HG03103 (cell line): ENCODE measurements around the gene EXOC4.

Source experiments
- ATAC-seq: cut with Tn5 transposase; IDR thresholded peaks from one replicate; pipeline ENCODE4 v1.9.1; 2021; ENCODE audit warnings: low read depth; ENCODE audit not compliant: unreplicated experiment

Gene EXOC4

DNA sequence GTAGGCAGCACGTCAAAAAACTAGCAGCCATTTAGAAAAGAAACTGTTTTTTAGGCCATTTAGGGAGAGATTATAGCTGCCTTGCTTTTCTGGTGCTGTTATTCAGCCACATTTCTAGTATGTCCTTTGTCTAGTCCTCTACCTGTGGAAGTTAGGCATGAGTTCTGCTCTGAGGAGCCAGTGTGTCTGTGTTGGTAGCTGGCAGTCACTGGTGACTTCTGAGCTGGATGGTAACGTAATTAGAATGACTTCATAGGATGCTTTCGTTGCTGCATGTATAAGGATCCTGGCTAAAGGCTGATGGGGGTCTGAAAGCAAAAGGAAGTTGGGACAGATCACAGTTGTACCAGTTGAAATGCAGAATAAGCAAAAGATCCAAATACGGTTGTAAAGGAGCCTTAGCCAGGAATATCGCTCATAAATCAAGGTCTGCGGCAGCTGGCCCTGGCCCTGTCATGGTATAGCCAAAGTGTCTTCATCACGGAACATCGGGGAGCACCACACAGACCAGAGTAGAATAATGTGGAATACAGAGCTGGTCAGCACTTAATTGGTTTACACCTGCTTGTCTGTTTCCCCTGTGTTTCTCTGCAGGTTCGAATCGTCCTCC, 226.7 kb downstream of the EXOC4 start:
- no peak for ATAC-seq

DNA sequence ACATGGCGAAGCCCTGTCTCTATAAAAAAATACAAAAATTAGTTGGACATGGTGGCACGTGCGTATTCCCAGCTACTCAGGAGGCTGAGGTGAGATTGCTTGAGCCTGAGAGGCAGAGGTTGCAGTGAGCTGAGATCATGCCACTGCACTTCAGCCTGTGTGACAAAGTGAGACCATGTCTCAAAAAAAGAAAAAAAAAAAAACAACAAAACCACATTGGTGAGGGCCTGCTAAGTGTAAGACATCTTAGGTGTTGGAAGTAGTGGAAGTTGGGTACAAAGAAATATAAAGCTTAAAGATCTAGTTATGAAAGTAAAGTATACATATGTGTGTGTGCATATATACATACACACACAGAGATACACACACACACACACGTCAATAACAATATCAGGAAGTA, 228.0 kb downstream of the EXOC4 start:
- ATAC-seq: no peak

DNA sequence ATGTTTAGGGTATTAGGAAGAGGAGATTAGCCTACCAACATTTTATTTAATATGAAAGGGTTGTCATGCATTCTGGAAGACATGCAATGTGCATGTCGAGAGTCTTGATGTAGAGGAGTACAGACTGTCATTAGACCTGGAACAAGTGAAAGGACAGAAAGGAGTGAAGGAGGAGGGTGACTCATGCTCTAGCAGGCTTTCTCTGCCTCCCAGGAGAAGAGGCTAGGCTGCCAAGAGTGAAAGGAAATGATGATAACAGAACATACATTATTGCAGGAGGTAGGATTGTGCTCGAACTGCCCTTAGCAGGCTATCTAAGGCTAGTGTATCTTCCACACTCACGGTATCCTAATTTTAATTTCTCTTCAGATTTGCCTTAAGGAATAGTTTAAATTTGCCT, 228.8 kb downstream of the EXOC4 start:
- ATAC-seq: no peak

DNA sequence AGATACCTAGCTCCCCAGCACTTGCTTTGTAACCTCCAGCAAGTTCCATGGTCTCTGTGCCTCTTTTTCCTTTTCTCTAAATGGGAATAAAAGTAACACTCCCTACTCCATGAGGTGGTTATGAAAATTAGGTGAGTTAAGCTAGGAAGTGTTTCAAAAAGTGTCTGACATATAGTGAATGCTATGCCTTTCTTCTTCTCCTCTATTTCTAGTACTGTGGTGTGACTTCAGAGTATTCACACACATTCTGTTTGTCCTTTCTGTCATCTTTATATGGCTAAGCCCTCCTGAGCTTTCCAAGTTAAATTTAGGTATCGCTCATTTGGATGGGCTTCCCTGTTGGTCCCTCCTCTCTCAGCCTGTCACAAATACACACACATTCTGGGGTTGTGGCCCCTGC, 229.7 kb downstream of the EXOC4 start:
- no peak for ATAC-seq

DNA sequence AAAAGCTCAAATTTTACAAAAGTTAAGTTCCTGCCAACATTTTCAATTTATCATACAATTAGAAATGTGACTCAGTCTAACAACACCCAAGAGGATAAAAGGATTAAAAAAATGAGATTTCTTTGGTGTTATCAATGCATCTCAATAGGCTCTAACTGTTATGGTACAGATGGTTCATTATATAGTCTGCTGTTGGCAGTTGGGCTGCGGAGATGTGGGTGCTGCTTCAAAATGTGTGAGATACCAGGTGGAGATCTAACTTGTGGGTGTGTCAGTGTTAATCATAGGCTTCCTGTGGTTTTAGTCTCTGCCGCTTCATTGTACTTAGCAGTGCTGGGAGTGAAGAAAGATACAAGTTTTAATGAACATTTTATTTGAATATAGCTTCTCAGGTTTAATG, 231.2 kb downstream of the EXOC4 start:
- ATAC-seq: no peak

DNA sequence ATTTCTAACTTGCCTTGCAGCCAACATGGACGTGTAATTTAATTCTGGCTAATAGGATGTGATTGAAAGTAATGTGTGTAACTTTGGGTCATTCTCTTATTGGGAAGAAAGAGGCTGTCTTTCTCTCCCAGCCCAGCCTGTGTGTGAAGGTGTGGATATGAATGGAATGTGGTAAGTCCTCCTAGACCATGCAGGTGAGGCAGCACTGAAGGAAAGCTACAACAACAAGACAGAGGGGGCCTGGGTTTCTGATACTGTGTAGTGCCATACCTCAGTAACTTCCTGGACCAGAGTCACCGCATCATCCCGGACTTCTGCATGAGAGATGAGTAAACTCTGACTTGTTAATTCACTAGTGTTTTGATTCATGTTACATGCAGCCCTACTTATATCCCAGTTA, 237.0 kb downstream of the EXOC4 start:
- no peak for ATAC-seq

DNA sequence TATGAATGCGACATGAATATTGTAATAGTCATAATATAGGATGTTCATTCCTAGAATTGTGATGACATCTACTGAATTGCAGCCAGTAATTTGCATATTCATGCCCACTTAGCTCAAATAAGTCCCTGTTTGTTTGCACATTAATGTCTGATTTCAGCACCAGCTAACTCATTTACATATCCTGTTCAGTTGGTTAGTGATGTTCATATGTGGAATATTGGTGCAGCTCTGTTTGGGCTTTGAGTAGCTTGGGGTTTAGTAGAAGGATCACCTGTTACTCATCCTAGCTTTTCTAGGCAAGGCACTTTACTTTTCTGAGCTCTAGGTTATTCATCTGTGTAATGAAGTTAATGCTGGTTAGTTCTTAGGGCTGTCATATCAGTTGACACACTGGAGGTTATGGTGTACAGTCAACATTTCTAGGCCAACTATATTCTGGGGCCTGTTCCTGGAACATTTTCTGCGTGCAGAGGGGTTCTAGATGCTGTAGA, 238.4 kb downstream of the EXOC4 start:
- no peak for ATAC-seq

DNA sequence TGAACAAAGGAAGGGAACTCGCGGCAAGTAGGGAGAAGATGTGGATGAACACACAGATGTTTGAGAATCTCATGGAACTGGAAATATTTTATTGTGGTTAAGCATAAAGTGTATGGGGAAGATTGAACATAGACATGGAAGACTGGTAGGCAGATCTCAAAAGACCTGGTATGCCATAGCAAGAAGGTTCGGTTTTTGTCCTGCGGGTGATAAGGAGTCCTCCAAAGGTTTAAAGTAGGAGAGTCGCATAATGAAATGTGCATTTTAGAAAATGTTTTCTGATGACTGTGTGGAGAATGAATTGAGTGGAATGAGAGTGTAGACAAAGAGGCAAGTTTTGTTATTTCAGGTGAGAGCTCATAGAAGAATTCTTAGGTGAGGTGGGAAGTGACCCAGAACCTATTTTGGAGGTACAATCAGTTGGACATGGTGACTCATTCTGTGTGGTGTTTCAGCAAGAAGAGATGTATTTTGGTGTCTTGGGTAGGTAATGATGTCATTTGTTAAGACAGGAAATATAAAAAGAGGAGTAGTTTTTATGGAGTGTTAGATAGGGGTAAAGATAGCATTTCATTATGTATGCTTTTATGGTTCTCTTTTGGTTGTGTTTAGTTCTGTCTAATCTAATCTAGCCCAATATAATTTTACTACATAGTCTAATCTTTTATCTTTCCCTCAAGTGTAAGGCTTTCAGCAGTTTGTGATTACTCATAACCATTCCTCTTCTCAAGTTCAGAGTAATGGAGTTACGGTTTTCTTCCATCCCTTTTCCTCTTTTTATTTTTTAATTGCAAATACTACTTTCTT, 239.2 kb downstream of the EXOC4 start:
- ATAC-seq: no peak

DNA sequence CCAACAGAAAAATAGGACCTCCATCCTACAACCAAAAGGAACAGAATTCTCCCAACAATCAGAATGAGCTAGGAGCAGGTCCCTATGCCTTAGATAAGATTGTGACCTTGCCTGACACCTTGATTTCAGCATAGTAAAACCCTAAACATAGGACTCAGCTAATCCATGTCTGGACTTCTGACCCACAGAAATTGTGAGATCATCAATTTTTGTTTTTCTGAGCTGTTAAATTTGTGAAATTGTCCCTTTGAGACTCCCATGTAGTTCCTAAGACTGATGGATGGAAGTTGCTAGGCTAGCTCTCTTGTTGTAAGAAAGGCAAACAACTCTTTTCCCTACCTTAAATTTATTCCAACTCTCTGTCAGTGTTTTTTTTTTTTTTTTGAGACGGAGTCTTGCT, 244.2 kb downstream of the EXOC4 start:
- ATAC-seq: no peak

DNA sequence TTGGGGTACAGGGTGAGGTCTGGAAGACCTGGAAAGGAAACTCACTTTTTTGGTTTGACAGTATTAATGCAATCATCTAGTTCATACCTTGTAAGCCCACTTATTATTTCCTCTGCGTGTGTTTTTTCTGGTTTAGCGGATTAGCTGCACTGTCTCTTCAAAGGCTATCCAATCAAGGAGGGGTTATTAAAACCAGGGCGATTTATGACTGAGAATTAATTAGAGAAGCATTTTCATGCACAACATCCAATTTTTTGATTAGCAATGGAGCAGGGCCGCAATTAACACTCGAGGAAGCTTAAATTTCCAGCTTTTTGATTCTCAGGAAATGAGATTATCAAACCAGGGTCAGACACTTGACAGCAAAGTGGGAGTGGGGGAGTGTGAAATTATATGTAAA, 248.9 kb downstream of the EXOC4 start:
- ATAC-seq: no peak

DNA sequence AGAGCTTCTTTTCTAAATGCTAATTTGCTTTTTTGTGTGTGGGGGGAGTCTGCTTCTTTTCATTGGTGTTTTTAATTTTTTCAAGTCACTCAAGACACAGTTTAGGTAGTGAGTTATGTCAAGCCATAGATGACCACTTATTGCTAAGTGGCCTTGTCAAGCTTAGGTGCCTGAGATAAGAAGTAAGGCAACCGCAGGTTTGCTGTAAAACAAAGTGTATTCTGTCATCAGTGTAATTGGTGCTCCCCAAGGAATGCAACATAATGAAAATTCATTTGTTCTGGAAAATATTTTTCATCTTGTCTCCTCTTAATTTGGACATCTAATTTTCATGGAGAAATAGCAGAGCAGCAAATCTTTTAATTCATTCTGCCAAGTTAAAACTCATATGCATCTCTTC, 249.6 kb downstream of the EXOC4 start:
- ATAC-seq: no peak

DNA sequence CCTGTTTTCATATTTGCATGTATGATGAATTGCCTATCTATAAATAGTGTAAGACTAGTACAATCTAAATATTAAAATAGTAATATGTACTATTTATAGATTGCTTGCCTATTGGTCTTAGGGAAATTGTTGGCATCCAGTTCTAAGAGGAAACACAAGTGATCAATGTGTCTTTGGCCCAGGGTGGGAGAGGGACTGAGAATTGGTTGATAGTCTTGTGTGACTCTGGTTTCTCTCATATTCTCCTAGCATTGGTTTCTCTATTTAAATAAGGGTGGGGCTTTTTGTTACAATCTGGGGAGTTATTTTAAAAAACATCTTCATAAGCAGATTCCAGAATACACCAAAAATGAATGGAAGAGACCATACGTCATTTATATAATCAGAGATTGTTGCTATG, 250.1 kb downstream of the EXOC4 start:
- ATAC-seq: no peak

DNA sequence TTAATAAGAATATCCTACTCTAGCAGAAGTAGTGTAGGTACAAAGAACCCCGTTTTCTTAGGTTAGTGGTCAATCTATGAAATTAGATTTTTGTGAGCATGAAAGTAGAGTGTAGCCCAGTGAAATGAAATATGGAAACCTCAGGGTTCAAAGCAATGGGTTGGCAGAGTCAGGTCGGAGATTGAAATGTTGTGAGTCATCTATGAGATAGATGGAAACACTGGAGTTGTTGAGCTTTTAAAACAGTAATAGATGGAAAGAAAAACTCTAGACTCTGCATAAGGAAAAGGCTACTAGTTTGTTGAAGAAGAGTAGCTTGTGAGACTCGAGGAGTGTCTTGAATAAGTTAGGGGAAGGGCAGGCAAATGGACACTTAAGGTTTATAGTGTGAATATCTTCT, 251.9 kb downstream of the EXOC4 start:
- ATAC-seq: no peak

DNA sequence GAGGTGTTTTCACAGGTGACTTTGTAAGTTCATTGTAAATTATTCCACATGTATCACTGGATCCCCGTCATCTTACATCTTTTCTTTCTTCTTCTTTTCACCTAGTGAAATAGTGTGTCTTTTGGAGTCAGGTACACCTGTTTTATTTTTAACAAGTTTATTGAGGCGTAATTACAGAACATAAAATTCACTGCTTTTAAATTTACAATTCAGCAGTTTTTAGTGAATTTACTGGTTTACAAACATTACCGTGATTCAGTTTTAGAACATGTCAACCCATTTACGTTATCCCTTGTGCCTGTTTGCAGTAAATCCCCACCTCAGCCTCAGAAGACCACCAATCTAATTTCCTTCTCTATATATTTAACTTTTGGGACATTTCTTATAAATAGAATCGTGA, 256.9 kb downstream of the EXOC4 start:
- no peak for ATAC-seq

DNA sequence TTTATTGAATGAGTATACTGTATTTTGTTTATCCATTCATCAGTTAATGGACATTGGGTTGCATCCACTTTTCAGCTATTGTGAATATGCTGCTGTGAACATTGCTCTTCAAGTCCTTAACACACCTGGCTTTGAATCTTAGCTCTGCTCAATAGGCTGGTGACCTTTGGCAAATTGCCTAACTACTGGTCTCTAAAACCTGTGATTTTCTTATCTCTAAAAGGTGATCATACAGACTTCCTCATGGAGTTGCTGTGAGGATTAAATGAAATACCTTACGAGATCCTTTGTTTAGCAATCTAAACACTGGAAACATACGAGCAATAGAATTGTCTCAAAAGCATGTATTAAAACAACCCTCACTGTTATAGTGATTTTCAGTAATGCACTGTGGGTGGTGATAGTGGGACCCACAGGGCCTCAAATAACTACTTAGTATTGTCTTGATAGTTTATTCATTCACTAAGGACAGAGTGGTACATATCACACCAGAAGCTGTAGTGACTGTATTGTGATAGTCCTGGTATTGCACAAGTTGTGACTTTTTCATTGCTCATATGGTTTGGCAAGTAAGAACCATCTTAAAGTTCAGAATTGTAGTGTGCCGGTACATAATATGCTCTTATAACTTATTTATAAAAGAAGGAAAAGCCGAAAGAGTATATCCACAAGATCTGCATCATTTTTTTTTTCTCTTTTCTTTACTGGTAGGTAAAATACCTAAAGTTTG, 257.6 kb downstream of the EXOC4 start:
- no peak for ATAC-seq

DNA sequence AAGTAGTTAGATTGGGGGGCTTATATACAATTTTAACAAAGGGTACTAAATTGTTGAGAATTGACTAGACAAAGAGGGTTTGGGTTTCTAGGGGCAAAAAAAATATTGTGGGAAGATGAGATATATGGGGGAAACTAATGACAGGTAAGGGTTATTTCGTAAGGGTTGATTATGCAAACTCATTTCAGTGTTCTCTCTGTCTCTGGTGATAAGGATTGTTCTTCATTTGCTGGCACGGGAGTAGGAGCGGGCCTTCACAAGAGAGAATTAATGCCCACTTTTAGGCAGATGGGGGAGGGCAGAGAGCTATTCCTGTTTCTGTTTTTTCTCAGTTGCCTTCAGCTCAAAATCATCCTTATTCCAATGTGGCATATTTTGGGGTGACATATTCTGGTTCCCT, 258.4 kb downstream of the EXOC4 start:
- ATAC-seq: no peak

DNA sequence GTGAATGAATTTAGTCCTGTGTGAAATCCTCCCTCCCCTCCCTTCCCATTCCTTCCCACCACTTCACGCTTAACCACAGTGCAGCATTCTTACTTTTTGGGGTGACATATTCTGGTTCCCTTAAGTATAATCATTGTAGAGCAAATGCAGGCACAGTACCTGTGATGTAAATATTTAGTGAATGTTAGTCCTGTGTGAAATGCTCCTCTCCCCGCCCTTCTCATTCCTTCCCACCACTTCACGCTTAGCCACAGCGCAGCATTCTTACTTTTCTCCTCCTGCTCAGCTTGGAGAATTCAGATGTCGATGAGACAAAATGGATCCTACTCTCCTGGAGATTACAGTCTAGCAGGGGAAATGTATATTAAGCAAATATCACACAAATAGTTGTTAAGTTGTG, 258.8 kb downstream of the EXOC4 start:
- ATAC-seq: no peak

DNA sequence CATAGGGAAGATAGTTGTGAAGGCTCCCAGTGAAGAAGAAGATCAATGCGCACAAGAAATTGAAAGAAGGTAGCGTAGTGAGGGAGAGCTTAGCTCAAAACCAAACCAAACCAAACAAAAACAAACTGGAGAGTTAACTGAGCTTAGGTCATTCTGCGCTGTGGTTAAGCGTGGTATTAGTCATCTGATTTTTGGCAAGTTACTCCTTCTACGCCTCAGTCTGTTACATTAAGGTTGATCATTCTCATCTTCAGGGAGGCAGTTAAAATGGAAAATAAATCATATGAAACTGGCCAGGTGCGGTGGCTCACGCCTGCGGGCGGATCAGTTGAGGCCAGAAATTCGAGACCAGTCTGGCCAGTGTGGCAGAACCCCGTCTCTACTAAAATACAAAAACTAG, 259.7 kb downstream of the EXOC4 start:
- peak; percentile 73 for ATAC-seq

DNA sequence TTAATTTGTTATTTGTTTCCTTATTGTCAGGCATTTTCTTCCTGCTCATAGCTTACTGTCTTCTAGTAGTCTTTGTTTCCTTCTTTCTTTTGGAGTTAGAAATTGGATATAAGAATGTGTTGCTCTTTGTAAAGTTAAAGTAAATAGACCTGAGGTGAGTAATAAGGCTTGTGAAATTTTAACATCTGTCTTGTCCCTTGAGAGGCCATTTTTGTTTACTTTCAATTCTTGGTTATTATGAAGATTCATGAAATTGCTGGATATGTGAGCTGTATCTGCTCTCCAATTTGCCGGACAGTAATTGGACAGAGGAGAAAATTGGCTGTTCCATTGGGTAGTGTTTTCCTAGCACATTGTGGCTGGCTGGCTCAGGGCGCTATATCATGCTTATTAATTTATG, 260.7 kb downstream of the EXOC4 start:
- ATAC-seq: no peak

DNA sequence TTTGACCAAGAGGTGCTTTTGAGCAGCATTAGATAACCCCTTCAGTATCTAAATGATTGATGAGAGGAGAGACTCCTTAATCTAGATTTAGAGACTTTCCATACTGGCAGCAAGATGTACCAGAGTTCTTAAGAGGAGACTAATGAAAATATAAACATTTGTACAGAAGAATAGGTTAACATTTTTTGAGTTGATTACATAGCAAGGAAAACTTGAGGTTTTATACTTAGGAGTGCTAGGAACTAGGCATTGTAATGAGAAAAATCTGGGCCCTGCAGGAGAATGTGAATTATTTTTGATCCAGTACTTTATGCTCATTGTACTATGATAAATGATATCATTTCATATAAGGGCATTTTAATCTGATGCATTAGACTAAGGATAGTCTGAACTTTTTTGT, 261.7 kb downstream of the EXOC4 start:
- ATAC-seq: no peak

DNA sequence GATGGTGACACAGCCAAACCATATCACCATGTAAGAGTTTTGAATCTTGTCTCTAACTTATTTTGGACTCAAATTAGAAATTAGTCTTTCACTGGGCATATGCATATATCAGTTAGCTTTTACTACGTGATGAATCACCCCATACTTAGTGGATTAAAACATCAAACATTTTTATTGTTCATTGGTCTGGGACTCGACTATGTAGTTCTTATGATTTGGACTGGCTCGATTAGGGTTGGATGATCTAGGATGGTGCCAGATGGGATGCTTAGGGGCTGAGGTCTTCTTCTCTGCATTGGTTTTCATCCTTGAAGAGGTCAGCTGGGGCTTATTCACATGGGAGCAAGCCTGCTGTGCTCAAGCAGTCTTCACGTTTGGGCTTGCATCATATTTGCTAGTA, 264.9 kb downstream of the EXOC4 start:
- ATAC-seq: no peak

DNA sequence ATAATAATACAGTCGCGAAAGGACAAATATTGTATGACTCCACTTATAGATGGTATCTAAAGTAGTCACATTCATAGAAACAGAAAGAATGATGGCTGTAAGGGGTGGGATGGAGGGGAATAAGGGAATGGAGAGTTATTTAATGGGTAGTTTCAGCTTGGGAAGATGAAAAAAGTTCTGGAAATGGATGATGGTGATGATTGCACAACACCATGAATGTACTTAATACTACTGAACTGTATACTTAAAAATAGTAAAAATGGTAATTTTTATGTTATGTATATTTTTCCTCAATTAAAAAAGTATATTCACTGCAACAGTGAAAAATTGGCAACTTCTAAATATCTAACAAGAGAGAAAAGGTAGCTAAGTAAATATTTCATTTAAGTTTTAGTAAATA, 265.8 kb downstream of the EXOC4 start:
- no peak for ATAC-seq
